Caki2 (cell line): ENCODE results near the gene PMEL. TPM values are rescaled to one million over a fixed set of nuclear protein-coding genes. Genes with fewer than 3 reads are reported as not detected.
A peak's percentile ranks its signal among the peaks of the same experiment; 100 is the strongest.
"Not testable (repeated sequence)": the region's sequence is repeated elsewhere in the genome, so short reads cannot be mapped to it uniquely, and the experiment has no call there.

Source experiments
- DNase-seq: peaks from one replicate; pipeline ENCODE4 v3.0.0-alpha.2; 2015; ENCODE audit warnings: low read depth
- in situ Hi-C: cut with HindIII; loops from 2 replicates; pipeline ENCODE4 v1.10.0; 2016; ENCODE audit warnings: low sequenced_read_pairs, low pct_unique_long_range_greater_than_20kb, mixed read lengths
- total RNA-seq: library from RNA; depleted of rRNA; stranded (reverse); fragments of >200 nt; shearing (Covaris generic); gene quantifications from 2 replicates; pipeline ENCODE4 v1.2.3, GENCODE V29; 2014; ENCODE audit warnings: low replicate concordance

Gene PMEL
- total RNA-seq, 1 experiment from 2014 or later = 27.5 TPM

DNA sequence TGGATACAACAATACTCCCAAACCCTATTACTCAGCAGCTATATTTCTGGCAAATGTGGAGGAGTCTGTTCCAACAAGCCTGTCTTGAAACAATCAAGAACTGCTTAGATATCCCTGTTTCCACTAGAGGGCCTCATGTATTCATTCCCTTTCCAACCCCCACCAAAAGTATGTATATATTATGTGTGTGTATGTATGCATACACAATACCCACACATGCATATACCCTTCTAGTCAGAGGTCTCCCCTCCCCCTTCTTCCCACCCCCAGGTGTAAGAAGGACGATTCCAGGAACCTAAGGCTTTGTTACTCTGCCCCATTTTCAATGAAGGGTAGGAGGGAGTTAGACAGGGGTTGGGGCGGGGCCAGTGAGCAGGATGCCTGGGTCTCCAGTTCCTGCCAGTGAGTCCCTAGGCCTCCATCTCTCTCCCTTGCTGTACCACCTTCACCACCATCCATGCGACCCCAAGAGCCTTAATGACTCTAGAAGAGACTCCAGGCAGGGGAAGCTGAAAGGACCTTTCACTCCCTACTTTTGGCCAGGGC lies 35.0 kb downstream of the PMEL start, which contains the start of gene DGKA:
DGKA (plus strand) TSS at position 392 of the 546 bp plus-strand sequence. CDS start 5,342 bp downstream, outside the sequence.
- in situ Hi-C loops = no loop called here
- DNase-seq = peak; percentile 53

DNA sequence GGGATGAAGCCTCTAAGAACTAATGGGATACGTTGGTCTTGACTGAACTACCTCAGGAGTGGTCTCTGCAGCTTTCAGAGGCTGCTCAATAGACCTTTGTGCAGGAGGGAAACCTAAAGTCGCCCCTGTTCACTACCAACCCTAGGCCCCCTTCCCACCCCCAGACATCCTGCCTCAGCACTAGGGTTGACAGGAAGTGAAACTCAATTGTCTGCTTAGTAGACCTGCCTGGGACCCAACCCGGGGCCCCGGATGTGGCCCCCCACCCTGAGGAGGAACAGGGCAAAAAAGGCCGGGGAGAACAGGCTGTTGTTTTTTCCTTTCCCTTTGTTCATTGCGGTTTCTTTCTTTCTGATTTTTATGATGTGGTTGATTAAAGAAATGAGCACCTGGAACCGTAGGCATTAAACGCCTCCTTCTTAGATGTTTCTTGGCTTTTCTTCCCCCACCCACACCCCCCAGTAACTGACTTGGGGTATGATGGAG lies 36.5 kb downstream of the PMEL start:
- in situ Hi-C loops = no loop called here
- no peak for DNase-seq

- DNase-seq = peak; percentile 83
Measured at GRCh38 chr12:55927588-55928502, 38.0 kb downstream of the PMEL start, which contains the start of gene PYM1. Gene PYM1, minus strand, starts transcription at chr12:55927894. Its CDS starts 133 bp downstream, at chr12:55927761.

DNA sequence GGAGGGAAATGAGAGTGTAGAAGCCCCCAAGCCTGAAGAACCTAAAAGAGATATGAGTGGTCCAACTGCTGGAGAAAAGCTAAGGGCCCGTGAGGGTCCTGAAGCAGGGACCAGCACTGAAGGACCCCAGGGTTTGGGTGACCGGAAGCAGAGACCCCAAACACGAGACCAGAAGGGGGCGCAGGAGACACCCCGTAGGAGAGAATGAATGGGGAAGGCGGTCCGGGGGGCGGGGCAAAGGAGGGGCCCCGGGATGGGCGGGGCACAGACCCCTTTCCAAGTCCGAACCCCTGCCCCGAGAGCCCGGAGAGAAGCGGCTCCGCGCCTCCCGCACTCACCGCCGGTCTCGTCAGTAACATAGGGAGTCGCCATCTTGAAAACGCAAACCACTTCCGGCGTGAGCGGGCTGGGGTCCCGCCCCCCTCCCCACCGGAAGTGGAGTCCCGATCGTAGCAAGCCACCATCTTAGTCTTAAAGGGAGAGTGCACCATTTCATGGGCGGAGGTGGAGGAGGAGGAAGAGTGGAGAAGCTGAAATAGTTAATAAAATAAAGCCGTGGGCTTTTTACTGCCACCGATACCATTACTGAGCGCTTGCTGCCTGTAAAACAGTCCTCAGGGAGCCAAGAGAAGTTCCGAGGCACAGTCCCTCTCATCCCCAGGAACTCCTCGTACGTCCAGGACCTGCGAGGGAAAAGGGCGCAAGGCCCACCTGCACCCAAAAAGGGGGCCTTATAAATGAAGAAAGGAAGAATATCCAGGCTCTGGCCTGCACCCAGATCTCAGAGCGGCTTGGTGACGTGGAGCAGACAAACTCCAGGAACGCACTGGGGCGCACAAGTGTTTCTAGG lies 38.9 kb downstream of the PMEL start:
- in situ Hi-C loops = no loop called here

More at GRCh38 chr12:55927588-55928502, 38.0 kb downstream of the PMEL start, which contains the start of gene PYM1:
- in situ Hi-C loops = no loop called here

GRCh38 chr12:55925870-55926737 lies 39.7 kb downstream of the PMEL start:
- DNase-seq = no peak
- in situ Hi-C loops = no loop called here

More for the DNA sequence above, 38.9 kb downstream of the PMEL start:
- DNase-seq = peak; percentile 98

- in situ Hi-C loops = no loop called here
Measured at GRCh38 chr12:55925371-55925770, 40.5 kb downstream of the PMEL start.

DNA sequence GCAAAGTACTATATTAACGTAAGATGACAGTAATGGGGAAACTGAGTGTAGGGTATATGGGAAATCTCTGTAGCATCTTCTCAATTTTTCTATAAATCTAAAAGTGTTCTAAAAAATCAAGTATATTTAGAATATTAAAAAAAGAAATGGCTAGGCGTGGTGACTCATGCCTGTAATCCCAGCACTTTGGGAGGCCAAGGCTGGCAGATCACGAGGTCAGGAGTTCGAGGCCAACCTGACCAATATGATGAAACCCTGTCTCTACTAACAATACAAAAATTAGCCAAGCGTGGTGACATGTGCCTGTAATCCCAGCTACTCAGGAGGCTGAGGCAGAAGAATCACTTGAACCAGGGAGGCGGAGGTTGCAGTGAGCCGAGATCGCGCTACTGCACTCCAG lies 42.2 kb downstream of the PMEL start:
- DNase-seq, in situ Hi-C loops: not testable (repeated sequence)

More at GRCh38 chr12:55925371-55925770, 40.5 kb downstream of the PMEL start:
- DNase-seq = no peak

DNA sequence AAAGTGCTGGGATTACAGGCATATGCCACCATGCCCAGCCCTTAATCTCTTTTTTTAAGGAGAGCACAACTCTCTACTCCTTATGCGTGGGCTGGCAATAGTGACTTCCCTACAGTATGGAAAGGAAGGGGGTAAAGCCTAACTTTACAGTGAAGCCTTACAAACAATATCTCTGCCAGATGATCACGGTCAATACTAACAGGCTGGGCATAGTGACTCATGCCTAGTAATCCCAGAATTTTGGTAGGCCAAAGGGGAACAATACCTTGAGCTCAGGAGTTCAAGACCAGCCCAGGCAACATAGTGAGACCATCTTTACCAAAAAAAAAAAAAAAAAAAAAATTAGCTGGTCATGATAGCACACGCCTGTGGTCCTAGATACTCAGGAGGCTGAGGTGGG lies 43.7 kb downstream of the PMEL start:
- no peak for DNase-seq
- in situ Hi-C loops = no loop called here

GRCh38 chr12:55919032-55919431 lies 46.8 kb downstream of the PMEL start:
- DNase-seq = peak; percentile 44
- in situ Hi-C loops = not testable (repeated sequence)

- DNase-seq = no peak
- in situ Hi-C loops = no loop called here
Measured at GRCh38 chr12:55915482-55915859, 50.4 kb downstream of the PMEL start.

DNA sequence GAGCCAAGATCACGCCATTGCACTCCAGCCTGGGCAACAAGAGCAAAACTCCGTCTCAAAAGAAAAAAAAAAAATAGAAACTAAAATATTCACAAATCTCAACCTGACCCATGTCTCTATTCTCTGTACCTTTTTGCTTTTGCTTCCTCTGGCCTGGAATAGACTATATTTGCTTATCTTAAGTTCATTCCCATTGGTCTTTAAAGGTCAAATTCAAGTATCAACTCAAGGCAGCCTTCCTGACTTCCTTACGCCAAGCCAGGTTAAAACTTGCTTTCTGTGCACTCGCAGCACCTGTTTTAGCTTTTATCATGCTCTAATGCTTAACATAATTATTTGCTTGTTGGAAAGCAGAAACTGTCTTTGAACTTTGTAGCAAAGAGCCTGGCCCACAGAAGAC lies 52.9 kb downstream of the PMEL start:
- in situ Hi-C loops = no loop called here

GRCh38 chr12:55909513-55909884 lies 56.3 kb downstream of the PMEL start:
- in situ Hi-C loops = no loop called here
- no peak for DNase-seq

More for the DNA sequence above, 52.9 kb downstream of the PMEL start:
- DNase-seq = no peak

DNA sequence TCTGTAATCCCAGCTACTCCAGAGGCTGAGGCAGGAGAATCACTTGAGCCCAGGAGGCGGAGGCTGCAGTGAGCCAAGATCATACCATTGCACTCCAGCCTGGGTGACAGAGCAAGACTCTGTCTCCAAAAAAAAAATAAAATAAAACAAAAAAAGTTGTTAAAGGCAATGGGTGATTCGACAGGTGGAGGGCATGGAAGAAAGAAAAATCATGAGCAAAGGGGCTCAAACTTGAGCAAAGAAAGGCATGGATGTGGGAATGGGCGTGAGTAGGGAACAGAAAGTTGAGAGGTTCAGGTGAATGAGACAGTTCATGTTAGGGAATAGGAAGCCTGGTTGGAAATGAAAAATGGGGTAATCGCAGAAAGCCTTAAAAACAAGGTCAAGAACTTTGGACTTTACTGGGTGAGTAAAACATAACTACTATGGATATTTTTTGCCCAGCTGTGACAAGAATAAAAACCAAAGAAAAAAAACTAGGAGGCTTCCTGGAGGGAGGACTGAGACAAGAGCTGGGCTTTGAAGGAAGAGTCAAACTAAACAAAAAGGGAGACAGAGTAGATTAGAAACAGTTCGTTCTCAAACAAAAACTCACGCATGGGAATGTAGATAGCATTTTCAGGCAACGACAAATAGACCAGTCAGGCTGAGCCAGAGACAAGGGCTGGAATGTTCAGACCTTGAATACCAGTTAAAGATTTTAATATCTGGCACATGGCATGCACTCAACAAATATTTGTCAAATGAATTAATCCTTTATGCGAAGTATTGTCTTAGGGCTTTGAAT lies 56.9 kb downstream of the PMEL start:
- DNase-seq = no peak
- in situ Hi-C loops = no loop called here

GRCh38 chr12:55906056-55906455 lies 59.8 kb downstream of the PMEL start:
- no peak for DNase-seq
- in situ Hi-C loops = no loop called here
